GM23338 (cell line): ENCODE results near the gene SVIL.

Source experiments
- CTCF ChIP-seq, 2 experiments: fragments of 200-600 bp in 1 of 2; sonication (generic) in 1 of 2; conservative IDR thresholded peaks; 2 replicates each; pipeline versions ENCODE4 v1.5.1 to v1.6.1; 2016 to 2017; ENCODE audit warnings: antibody characterized with exemption in 2 of 2, low read depth in 2 of 2, mild to moderate bottlenecking in 2 of 2, moderate library complexity in 1 of 2
- EZH2 ChIP-seq: fragments of 200-600 bp; sonication (generic); IDR thresholded peaks from one replicate; pipeline ENCODE4 v1.8.0; 2017; ENCODE audit warnings: antibody characterized with exemption, mild to moderate bottlenecking, low read depth; ENCODE audit not compliant: unreplicated experiment
- EZH2phosphoT487 ChIP-seq: fragments of 200-600 bp; sonication (generic); IDR thresholded peaks from one replicate; pipeline ENCODE4 v1.8.1; 2018; ENCODE audit warnings: antibody characterized with exemption; ENCODE audit not compliant: unreplicated experiment
- NANOG ChIP-seq: IDR thresholded peaks from 2 replicates; pipeline ENCODE4 v1.6.1; 2016; ENCODE audit warnings: antibody characterized with exemption, borderline replicate concordance
- POLR2AphosphoS5 ChIP-seq: IDR thresholded peaks from 2 replicates; pipeline ENCODE4 v1.6.1; 2016; ENCODE audit warnings: antibody characterized with exemption, low read depth
- REST ChIP-seq: IDR thresholded peaks from one replicate; pipeline ENCODE4 v1.6.1; 2018; ENCODE audit warnings: antibody characterized with exemption; ENCODE audit not compliant: unreplicated experiment
- STAT1 ChIP-seq: IDR thresholded peaks from one replicate; pipeline ENCODE4 v1.6.1; 2016; ENCODE audit warnings: antibody characterized with exemption; ENCODE audit not compliant: unreplicated experiment

- TF ChIP-seq CTCF (conservative IDR thresholded peaks at IDR 0.05; ENCODE audit: low read depth in 2 of 2) (no peak), POLR2AphosphoS5 (no peak), STAT1 (no peak), EZH2phosphoT487 (no peak), EZH2 (no peak), NANOG (no peak), REST (no peak)
Observed at GRCh38 chr10:29643771-29644501, 9.2 kb upstream of the SVIL start.
